Activated T-helper 2 cell treated with anti-CD3 and anti-CD28 coated beads, Interferon-gamma antibody, Interleukin-2, Interleukin-4, amounts not matched to agents 10 μg/mL and 5 μg/mL and 100 μg/mL, durations not matched to agents 14 hours and 24 hours and 36 hours (primary cell): ENCODE measurements around the gene JSRP1. TPM values are rescaled to one million over a fixed set of nuclear protein-coding genes. Genes with fewer than 3 reads are reported as not detected.

ENCODE experiments used
- total RNA-seq: library from RNA; stranded (reverse); gene quantifications from 2 replicates; pipeline ENCODE4 v1.2.3, GENCODE V29; 2022

Gene JSRP1
- total RNA-seq, 1 donor from 2014 or later, result 0.21 TPM

Other genes with a start within 250 kb of the JSRP1 start
- 41.3 and 47.0 TPM in 2 replicates for gene BTBD2, start 240.7 kb downstream of the JSRP1 start, total RNA-seq
- gene MKNK2, start 205.2 kb downstream of the JSRP1 start, total RNA-seq, result 161 and 176 TPM in 2 replicates
- 175 and 181 TPM in 2 replicates for gene MOB3A, start 160.1 kb downstream of the JSRP1 start, total RNA-seq
- gene IZUMO4, start 159.5 kb downstream of the JSRP1 start, total RNA-seq, result 7.6 and 9.5 TPM in 2 replicates
- 101 and 103 TPM in 2 replicates for gene AP3D1, start 104.9 kb downstream of the JSRP1 start, total RNA-seq
- 115 and 121 TPM in 2 replicates for gene DOT1L, start 92.5 kb downstream of the JSRP1 start, total RNA-seq
- gene PLEKHJ1, start 20.1 kb downstream of the JSRP1 start, total RNA-seq, result 75.7 and 77.2 TPM in 2 replicates
- gene SF3A2, start 19.6 kb downstream of the JSRP1 start, total RNA-seq, result 153 and 154 TPM in 2 replicates
- 4.3 TPM in 2 replicates for gene AMH, start 7.1 kb downstream of the JSRP1 start, total RNA-seq
- 0.11 and 0.18 TPM in 2 replicates for gene PEAK3, start 25.8 kb upstream of the JSRP1 start, total RNA-seq
- 0.23 TPM in 1 of 2 replicates, not detected in the other for gene LINGO3, start 51.7 kb upstream of the JSRP1 start, total RNA-seq
- gene LSM7, start 72.2 kb upstream of the JSRP1 start, total RNA-seq, result 142 and 171 TPM in 2 replicates
- gene SPPL2B, start 72.3 kb upstream of the JSRP1 start, total RNA-seq, result 60.8 and 69.5 TPM in 2 replicates
- gene TMPRSS9, start 103.8 kb upstream of the JSRP1 start, total RNA-seq, result not detected in 2 replicates
- 139 and 145 TPM in 2 replicates for gene TIMM13, start 171.2 kb upstream of the JSRP1 start, total RNA-seq
- 111 and 115 TPM in 2 replicates for gene LMNB2, start 200.5 kb upstream of the JSRP1 start, total RNA-seq
- 90.7 and 95.2 TPM in 2 replicates for gene GADD45B, start 219.7 kb upstream of the JSRP1 start, total RNA-seq